ENCODE results near the gene ZNHIT1.
"Not testable (repeated sequence)": the region's sequence is repeated elsewhere in the genome, so short reads cannot be mapped to it uniquely, and the experiment has no call there.

Gene ZNHIT1

DNA sequence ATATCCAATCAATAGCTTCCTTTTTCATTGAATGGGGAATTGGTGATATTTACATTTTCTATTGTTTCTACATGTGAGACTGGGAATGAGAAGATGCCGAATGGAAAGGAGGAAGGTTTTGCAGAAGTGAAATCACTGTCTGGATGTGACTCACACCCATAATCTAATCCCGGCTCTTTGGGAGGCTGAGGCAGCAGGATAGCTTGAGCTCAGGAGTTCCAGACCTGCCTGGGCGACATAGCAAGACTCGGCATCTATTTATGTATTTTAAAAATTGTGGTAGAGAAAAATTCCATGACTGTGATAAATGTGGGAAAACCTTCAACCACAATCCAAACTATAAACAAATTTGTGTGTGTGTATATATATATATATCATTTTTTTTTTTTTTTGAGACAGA is 37.8 kb downstream of the ZNHIT1 start:
- peaks cover 7% of the 10 kb centered on the region for H3K4me1 Mint-ChIP-seq (ENCODE audit: low read depth)
- peaks cover 6% of the 10 kb centered on the region for H3K36me3 Mint-ChIP-seq (ENCODE audit: low read depth)
- no peak overlapping the region for H3K27ac Mint-ChIP-seq
- no peak overlapping the region for H3K4me3 Mint-ChIP-seq
- no peaks in the 10 kb centered on the region for H3K27me3 Mint-ChIP-seq (ENCODE audit: low read depth)
- H3K9me3 Mint-ChIP-seq: no peaks in the 10 kb centered on the region

DNA sequence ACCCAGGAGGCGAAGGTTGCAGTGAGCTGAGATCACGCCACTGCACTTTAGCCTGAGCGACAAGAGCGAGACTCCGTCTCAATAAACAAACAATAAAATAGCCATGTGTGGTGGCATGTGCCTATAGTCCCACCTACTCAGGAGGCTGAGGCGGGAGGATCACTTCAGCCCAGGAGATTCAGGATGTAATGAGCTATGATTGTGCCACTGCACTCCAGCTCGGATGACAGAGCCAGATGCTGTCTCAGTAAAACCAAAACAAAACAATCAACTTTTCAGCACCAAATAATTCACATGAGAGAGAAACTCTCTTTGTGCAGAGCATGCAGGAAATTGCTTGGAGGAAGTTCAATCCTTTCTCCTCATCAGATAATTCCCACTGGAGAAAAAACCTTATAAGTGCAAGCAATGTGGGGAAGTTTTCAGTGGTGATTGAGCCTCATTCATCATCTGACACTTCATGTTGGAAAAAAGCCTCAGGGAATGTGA is 40.3 kb downstream of the ZNHIT1 start:
- H3K36me3 Mint-ChIP-seq (ENCODE audit: low read depth): no peaks in the 10 kb centered on the region
- no peak overlapping the region for H3K27ac Mint-ChIP-seq
- H3K27me3 Mint-ChIP-seq (ENCODE audit: low read depth): no peaks in the 10 kb centered on the region
- H3K4me1 Mint-ChIP-seq (ENCODE audit: low read depth): no peaks in the 10 kb centered on the region
- no peaks in the 10 kb centered on the region for H3K9me3 Mint-ChIP-seq
- no peak overlapping the region for H3K4me3 Mint-ChIP-seq

DNA sequence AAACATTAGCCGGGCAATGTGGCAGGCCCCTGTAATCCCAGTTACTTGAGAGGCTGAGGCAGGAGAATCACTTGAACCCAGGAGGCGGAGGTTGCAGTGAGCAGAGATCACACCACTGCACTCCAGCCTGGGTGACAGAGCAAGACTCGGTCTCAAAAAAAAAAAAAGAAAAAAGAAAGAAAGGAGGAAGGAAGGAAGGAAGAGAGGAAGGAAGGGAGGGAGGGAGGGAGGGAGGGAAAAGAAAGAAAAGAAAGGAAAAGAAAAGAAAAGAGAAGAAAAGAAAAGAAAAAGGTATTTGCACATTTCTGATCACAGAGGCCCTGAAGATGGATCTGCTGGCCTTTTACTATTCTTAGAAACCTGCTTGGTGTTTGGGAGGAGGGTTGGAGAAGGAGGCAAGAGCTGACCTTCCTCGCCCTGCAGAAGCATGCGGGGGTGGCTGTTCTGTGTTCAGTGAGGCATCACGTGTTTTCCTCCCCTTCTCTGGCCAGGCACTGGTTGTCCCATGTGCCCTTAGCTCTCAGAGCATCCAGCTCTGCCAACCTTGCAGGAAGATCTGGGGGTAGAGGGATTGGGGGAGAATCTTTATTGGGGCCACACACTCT is 46.2 kb downstream of the ZNHIT1 start:
- not testable (repeated sequence) for H3K4me1 Mint-ChIP-seq (ENCODE audit: low read depth); H3K4me3 Mint-ChIP-seq; H3K9me3 Mint-ChIP-seq; H3K27ac Mint-ChIP-seq; H3K36me3 Mint-ChIP-seq (ENCODE audit: low read depth); H3K27me3 Mint-ChIP-seq (ENCODE audit: low read depth)

DNA sequence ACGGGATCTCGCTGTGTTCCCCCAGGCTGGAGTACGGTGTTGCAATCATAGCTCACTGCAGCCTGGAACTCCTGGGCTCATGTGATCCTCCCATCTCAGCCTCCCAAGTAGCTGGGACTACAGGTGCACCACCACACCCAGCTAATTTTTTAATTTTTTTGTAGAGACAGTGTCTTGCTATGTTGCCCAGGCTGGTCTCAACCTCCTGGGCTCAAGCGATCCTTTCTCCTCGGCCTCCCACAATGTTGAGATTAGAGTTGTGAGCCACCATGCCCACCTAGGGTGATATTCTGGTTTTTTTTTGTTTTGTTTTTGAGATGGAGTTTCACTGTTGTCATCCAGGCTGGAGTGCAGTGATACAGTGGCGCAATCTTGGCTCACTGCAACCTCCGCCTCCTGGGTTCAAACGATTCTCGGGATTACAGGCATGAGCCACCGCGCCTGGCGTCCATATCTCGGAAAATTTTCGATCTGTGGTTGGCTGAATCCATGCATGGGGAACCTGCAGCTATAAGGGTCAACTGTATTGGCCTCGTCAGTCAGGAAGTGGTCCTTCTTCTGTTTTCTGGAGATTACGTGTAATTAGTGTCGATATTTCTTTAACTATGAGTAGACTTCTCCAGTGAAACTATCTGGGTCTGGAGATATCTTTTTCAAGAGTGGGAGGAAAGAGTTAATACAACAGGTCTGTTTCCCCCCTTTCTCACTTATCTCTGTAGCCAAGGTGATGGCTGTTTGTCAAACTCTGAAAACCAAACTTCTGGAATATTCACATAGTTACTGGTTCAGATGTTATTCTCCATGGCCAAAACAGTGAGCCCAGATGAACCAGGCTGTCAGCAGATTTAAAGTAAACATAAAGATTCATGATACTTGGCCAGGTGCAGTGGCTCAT is 47.9 kb downstream of the ZNHIT1 start:
- H3K27ac Mint-ChIP-seq: no peak overlapping the region
- H3K36me3 Mint-ChIP-seq (ENCODE audit: low read depth): no peaks in the 10 kb centered on the region
- no peaks in the 10 kb centered on the region for H3K4me1 Mint-ChIP-seq (ENCODE audit: low read depth)
- no peaks in the 10 kb centered on the region for H3K9me3 Mint-ChIP-seq
- no peak overlapping the region for H3K4me3 Mint-ChIP-seq
- H3K27me3 Mint-ChIP-seq (ENCODE audit: low read depth): peaks cover 6% of the 10 kb centered on the region

GRCh38 chr7:101269664-101270063 is 51.7 kb downstream of the ZNHIT1 start:
- Mint-ChIP-seq H3K9me3 (no peaks in the 10 kb centered on the region), H3K36me3 (ENCODE audit: low read depth) (no peaks in the 10 kb centered on the region), H3K4me1 (ENCODE audit: low read depth) (no peaks in the 10 kb centered on the region), H3K27ac (no peak overlapping the region), H3K27me3 (ENCODE audit: low read depth) (peaks cover 15% of the 10 kb centered on the region), H3K4me3 (no peak overlapping the region)

GRCh38 chr7:101271021-101271420 is 53.1 kb downstream of the ZNHIT1 start:
- H3K4me3 Mint-ChIP-seq: no peak overlapping the region
- peaks cover 11% of the 10 kb centered on the region for H3K27me3 Mint-ChIP-seq (ENCODE audit: low read depth)
- H3K4me1 Mint-ChIP-seq (ENCODE audit: low read depth): no peaks in the 10 kb centered on the region
- H3K9me3 Mint-ChIP-seq: no peaks in the 10 kb centered on the region
- H3K36me3 Mint-ChIP-seq (ENCODE audit: low read depth): no peaks in the 10 kb centered on the region
- no peak overlapping the region for H3K27ac Mint-ChIP-seq

GRCh38 chr7:101273206-101273605 is 55.2 kb downstream of the ZNHIT1 start:
- no peaks in the 10 kb centered on the region for H3K4me1 Mint-ChIP-seq (ENCODE audit: low read depth)
- no peak overlapping the region for H3K4me3 Mint-ChIP-seq
- no peaks in the 10 kb centered on the region for H3K36me3 Mint-ChIP-seq (ENCODE audit: low read depth)
- no peak overlapping the region for H3K27ac Mint-ChIP-seq
- no peaks in the 10 kb centered on the region for H3K9me3 Mint-ChIP-seq
- peaks cover 11% of the 10 kb centered on the region for H3K27me3 Mint-ChIP-seq (ENCODE audit: low read depth)
